ENCODE results near the gene NPAS3.

The NPAS3 gene

DNA sequence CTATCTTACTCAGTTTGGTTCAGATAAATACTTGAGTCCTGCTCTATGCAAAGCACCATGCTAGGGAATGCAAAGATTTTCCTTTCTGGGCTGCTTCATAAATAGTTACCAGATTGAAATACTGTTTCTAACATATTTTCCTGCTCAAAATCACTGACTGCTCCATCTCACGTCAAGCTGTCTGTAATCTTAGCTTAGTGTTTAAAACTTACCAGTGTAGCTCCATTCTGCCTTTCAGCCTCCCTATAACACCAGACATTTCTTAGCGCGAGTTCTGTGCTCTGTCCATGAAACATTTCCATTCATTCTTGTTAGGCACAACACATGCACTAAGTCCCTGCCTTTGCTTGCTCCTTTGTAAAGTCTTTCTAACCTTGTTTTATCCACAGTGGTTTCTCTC lies 129.4 kb downstream of the NPAS3 start:
- H3K36me3 ChIP-seq (ENCODE audit: insufficient read depth): no peaks in the 10 kb centered on the region
- H3K4me2 ChIP-seq: no peak overlapping the region
- H4K20me1 ChIP-seq (ENCODE audit: insufficient read depth): no peaks in the 10 kb centered on the region
- H3K4me3 ChIP-seq (IDR thresholded peaks at IDR 0.05; ENCODE audit: insufficient read depth, low read depth, low read length): no peak overlapping the region
- H3K27ac ChIP-seq: no peak overlapping the region
- H3K79me2 ChIP-seq (ENCODE audit: insufficient read depth, low read depth): no peaks in the 10 kb centered on the region
- TF ChIP-seq, protein P1, sequence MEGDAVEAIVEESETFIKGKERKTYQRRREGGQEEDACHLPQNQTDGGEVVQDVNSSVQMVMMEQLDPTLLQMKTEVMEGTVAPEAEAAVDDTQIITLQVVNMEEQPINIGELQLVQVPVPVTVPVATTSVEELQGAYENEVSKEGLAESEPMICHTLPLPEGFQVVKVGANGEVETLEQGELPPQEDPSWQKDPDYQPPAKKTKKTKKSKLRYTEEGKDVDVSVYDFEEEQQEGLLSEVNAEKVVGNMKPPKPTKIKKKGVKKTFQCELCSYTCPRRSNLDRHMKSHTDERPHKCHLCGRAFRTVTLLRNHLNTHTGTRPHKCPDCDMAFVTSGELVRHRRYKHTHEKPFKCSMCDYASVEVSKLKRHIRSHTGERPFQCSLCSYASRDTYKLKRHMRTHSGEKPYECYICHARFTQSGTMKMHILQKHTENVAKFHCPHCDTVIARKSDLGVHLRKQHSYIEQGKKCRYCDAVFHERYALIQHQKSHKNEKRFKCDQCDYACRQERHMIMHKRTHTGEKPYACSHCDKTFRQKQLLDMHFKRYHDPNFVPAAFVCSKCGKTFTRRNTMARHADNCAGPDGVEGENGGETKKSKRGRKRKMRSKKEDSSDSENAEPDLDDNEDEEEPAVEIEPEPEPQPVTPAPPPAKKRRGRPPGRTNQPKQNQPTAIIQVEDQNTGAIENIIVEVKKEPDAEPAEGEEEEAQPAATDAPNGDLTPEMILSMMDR (conservative IDR thresholded peaks at IDR 0.05; ENCODE audit: low read depth, low read length): no peak
- no peaks in the 10 kb centered on the region for H3K27me3 ChIP-seq (ENCODE audit: insufficient read depth, low read depth)
- H3K4me1 ChIP-seq (ENCODE audit: low read depth, poor library complexity, severe bottlenecking): peaks cover 17% of the 10 kb centered on the region
- H2AFZ ChIP-seq (ENCODE audit: low read depth): no peak overlapping the region
- H3K9ac ChIP-seq: no peak overlapping the region

GRCh38 chr14:33068626-33069025 lies 129.9 kb downstream of the NPAS3 start:
- TF ChIP-seq, protein P1 (conservative IDR thresholded peaks at IDR 0.05; ENCODE audit: low read depth, low read length): no peak
- Histone ChIP-seq H3K79me2 (ENCODE audit: insufficient read depth, low read depth) (no peaks in the 10 kb centered on the region), H2AFZ (ENCODE audit: low read depth) (no peak overlapping the region), H3K4me3 (IDR thresholded peaks at IDR 0.05; ENCODE audit: insufficient read depth, low read depth, low read length) (no peak overlapping the region), H3K4me1 (ENCODE audit: low read depth, poor library complexity, severe bottlenecking) (peaks cover 12% of the 10 kb centered on the region), H3K36me3 (ENCODE audit: insufficient read depth) (no peaks in the 10 kb centered on the region), H3K4me2 (no peak overlapping the region), H4K20me1 (ENCODE audit: insufficient read depth) (no peaks in the 10 kb centered on the region), H3K27me3 (ENCODE audit: insufficient read depth, low read depth) (no peaks in the 10 kb centered on the region), H3K27ac (no peak overlapping the region), H3K9ac (no peak overlapping the region)

- H4K20me1 ChIP-seq (ENCODE audit: insufficient read depth): no peaks in the 10 kb centered on the region
- H3K4me2 ChIP-seq: no peak overlapping the region
- no peak overlapping the region for H3K9ac ChIP-seq
- no peaks in the 10 kb centered on the region for H3K36me3 ChIP-seq (ENCODE audit: insufficient read depth)
- H3K79me2 ChIP-seq (ENCODE audit: insufficient read depth, low read depth): no peaks in the 10 kb centered on the region
- no peak overlapping the region for H3K27ac ChIP-seq
- H3K4me1 ChIP-seq (ENCODE audit: low read depth, poor library complexity, severe bottlenecking): no peaks in the 10 kb centered on the region
- H3K4me3 ChIP-seq (IDR thresholded peaks at IDR 0.05; ENCODE audit: insufficient read depth, low read depth, low read length): no peak overlapping the region
- H2AFZ ChIP-seq (ENCODE audit: low read depth): no peak overlapping the region
- no peaks in the 10 kb centered on the region for H3K27me3 ChIP-seq (ENCODE audit: insufficient read depth, low read depth)
- TF ChIP-seq, protein P1 (conservative IDR thresholded peaks at IDR 0.05; ENCODE audit: low read depth, low read length): no peak
These were observed 131.8 kb downstream of the NPAS3 start for GRCh38 chr14:33070475-33070874.

- TF ChIP-seq, protein P1 (conservative IDR thresholded peaks at IDR 0.05; ENCODE audit: low read depth, low read length): no peak
- Histone ChIP-seq H3K4me3 (IDR thresholded peaks at IDR 0.05; ENCODE audit: insufficient read depth, low read depth, low read length) (no peak overlapping the region), H4K20me1 (ENCODE audit: insufficient read depth) (no peaks in the 10 kb centered on the region), H2AFZ (ENCODE audit: low read depth) (no peak overlapping the region), H3K36me3 (ENCODE audit: insufficient read depth) (no peaks in the 10 kb centered on the region), H3K27ac (no peak overlapping the region), H3K9ac (no peak overlapping the region), H3K79me2 (ENCODE audit: insufficient read depth, low read depth) (no peaks in the 10 kb centered on the region), H3K4me1 (ENCODE audit: low read depth, poor library complexity, severe bottlenecking) (no peaks in the 10 kb centered on the region), H3K4me2 (no peak overlapping the region), H3K27me3 (ENCODE audit: insufficient read depth, low read depth) (no peaks in the 10 kb centered on the region)
These were observed 134.3 kb downstream of the NPAS3 start for GRCh38 chr14:33073023-33073422.
